HCT116 (cell line): ENCODE results near the gene FNDC11.

Source experiments
- CEBPB ChIP-seq: IDR thresholded peaks from 2 replicates; pipeline ENCODE4 v1.6.1; 2012; ENCODE audit warnings: low read depth
- EZH2 ChIP-seq: fragments of 200-600 bp; sonication (generic); IDR thresholded peaks from 2 replicates; pipeline ENCODE4 v1.6.1; 2017; ENCODE audit warnings: antibody characterized with exemption, mixed run types
- EZH2phosphoT487 ChIP-seq: fragments of 200-600 bp; IDR thresholded peaks from 2 replicates; pipeline ENCODE4 v1.6.1; 2018; ENCODE audit warnings: antibody characterized with exemption, borderline replicate concordance
- FOSL1 ChIP-seq: IDR thresholded peaks from 2 replicates; pipeline ENCODE4 v1.6.1; 2012; ENCODE audit warnings: low read depth
- POLR2A ChIP-seq: IDR thresholded peaks from 2 replicates; pipeline ENCODE4 v1.7.0; 2011; ENCODE audit warnings: borderline replicate concordance; ENCODE audit not compliant: insufficient read depth, insufficient read length; ENCODE audit errors: extremely low read depth
- POLR2AphosphoS5 ChIP-seq: IDR thresholded peaks from 2 replicates; pipeline ENCODE4 v1.6.1; 2011; ENCODE audit warnings: mild to moderate bottlenecking, low read depth, low read length, moderate library complexity
- TF ChIP-seq, protein P1 (sequence below), 3 experiments: fragments of 200-600 bp in 1 of 3; sonication (generic) in 1 of 3; IDR thresholded peaks in 2 of 3; conservative IDR thresholded peaks in 1 of 3; 2 replicates each; pipeline ENCODE4 v1.5.1; 2012 to 2017; ENCODE audit warnings: low read depth in 2 of 3, low read length in 2 of 3, antibody characterized with exemption in 1 of 3, borderline replicate concordance in 1 of 3, control low read depth in 1 of 3, mild to moderate bottlenecking in 1 of 3, mixed read lengths in 1 of 3, mixed run types in 1 of 3, moderate library complexity in 1 of 3; ENCODE audit not compliant: insufficient read depth in 1 of 3

DNA sequence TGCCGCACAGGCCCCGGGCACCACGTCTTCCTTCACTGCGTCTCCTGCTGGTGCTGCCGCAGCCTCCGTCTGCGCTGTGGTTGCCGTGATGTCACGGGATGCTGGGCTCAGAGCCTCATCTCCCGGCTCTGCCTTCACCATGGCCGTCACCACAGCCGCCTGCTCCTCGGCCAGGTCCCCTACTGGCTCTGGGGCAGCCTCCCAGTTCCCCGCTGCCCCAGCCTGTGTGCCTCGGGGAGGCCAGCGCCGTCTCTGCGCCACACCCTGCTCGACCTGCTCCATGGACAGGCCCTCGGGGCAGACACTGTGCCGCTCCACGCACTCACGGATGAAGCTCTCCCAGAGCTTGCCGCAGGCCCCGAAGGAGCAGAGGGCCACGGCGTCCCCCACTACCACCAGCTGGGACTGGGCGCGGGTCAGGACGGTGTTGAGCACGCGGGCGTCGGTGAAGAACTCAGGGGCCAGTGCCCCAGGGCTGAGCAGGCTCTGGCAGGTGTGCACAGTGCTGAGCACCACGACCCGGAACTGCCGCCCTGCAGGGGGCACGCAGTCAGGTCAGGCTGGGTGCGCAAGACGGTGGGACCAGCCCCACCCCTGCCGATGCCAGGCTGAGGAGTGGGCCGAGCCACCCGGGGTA lies 11.9 kb downstream of the FNDC11 start:
- TF ChIP-seq, protein P1, sequence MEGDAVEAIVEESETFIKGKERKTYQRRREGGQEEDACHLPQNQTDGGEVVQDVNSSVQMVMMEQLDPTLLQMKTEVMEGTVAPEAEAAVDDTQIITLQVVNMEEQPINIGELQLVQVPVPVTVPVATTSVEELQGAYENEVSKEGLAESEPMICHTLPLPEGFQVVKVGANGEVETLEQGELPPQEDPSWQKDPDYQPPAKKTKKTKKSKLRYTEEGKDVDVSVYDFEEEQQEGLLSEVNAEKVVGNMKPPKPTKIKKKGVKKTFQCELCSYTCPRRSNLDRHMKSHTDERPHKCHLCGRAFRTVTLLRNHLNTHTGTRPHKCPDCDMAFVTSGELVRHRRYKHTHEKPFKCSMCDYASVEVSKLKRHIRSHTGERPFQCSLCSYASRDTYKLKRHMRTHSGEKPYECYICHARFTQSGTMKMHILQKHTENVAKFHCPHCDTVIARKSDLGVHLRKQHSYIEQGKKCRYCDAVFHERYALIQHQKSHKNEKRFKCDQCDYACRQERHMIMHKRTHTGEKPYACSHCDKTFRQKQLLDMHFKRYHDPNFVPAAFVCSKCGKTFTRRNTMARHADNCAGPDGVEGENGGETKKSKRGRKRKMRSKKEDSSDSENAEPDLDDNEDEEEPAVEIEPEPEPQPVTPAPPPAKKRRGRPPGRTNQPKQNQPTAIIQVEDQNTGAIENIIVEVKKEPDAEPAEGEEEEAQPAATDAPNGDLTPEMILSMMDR (IDR thresholded peaks at IDR 0.05 in 2 of 3, conservative IDR thresholded peaks at IDR 0.05 in 1 of 3; ENCODE audit: borderline replicate concordance in 1 of 3, insufficient read depth in 1 of 3, low read depth in 2 of 3, low read length in 2 of 3): no peak
- TF ChIP-seq POLR2A (no peak), POLR2AphosphoS5 (no peak), CEBPB (no peak), EZH2phosphoT487 (no peak), FOSL1 (no peak), EZH2 (no peak)
